Stimulated activated CD8-positive, alpha-beta memory T cell treated with anti-CD3 and anti-CD28 coated beads, Interleukin-4, amount 100 ng/mL, for 4 hours (primary cell): ENCODE data around the gene SNX25.

Experiments
- DNase-seq, 2 donors: peaks; one replicate each; pipeline ENCODE4 v3.0.0-alpha.2; 2020; ENCODE audit warnings: low read depth in 2 of 2, low spot score in 1 of 2

SNX25 gene

GRCh38 chr4:185259719-185260118 lies 50.3 kb downstream of the SNX25 start:
- DNase-seq = no peak

- DNase-seq = no peak
Measured at GRCh38 chr4:185261946-185262345, 52.5 kb downstream of the SNX25 start.

GRCh38 chr4:185263419-185263818 lies 54.0 kb downstream of the SNX25 start:
- DNase-seq = no peak

- DNase-seq = no peak
Measured at GRCh38 chr4:185265942-185266341, 56.5 kb downstream of the SNX25 start.

GRCh38 chr4:185269286-185269685 lies 59.9 kb downstream of the SNX25 start:
- DNase-seq = no peak

- no peak for DNase-seq
Measured at GRCh38 chr4:185270037-185270436, 60.6 kb downstream of the SNX25 start.

- no peak for DNase-seq
Measured at GRCh38 chr4:185270885-185271284, 61.5 kb downstream of the SNX25 start.

- DNase-seq = no peak
Measured at GRCh38 chr4:185272245-185272644, 62.8 kb downstream of the SNX25 start.

- no peak for DNase-seq
Measured at GRCh38 chr4:185275501-185275900, 66.1 kb downstream of the SNX25 start.

GRCh38 chr4:185276036-185276435 lies 66.6 kb downstream of the SNX25 start:
- DNase-seq = no peak

- DNase-seq = no peak
Measured at GRCh38 chr4:185278716-185279115, 69.3 kb downstream of the SNX25 start.

GRCh38 chr4:185280608-185281007 lies 71.2 kb downstream of the SNX25 start:
- DNase-seq = no peak

- no peak for DNase-seq
Measured at GRCh38 chr4:185282968-185283367, 73.6 kb downstream of the SNX25 start.

- no peak for DNase-seq
Measured at GRCh38 chr4:185283723-185284122, 74.3 kb downstream of the SNX25 start.

GRCh38 chr4:185285632-185286393 lies 76.4 kb downstream of the SNX25 start:
- DNase-seq = no peak

- no peak for DNase-seq
Measured at GRCh38 chr4:185286571-185286970, 77.2 kb downstream of the SNX25 start.

- DNase-seq = no peak
Measured at GRCh38 chr4:185287031-185287430, 77.6 kb downstream of the SNX25 start.

GRCh38 chr4:185290018-185290607 lies 80.7 kb downstream of the SNX25 start:
- no peak for DNase-seq

GRCh38 chr4:185290656-185291055 lies 81.3 kb downstream of the SNX25 start:
- no peak for DNase-seq

GRCh38 chr4:185293202-185293601 lies 83.8 kb downstream of the SNX25 start:
- no peak for DNase-seq

GRCh38 chr4:185296665-185297460 lies 87.5 kb downstream of the SNX25 start:
- no peak for DNase-seq
